Measurements from ENCODE around the gene HCFC1R1. TPM values are rescaled to one million over a fixed set of nuclear protein-coding genes. Genes with fewer than 3 reads are reported as not detected.

Gene HCFC1R1
- polyA plus RNA-seq, 3 donors, result 16.7 to 27.1 (median 19.9) TPM

DNA sequence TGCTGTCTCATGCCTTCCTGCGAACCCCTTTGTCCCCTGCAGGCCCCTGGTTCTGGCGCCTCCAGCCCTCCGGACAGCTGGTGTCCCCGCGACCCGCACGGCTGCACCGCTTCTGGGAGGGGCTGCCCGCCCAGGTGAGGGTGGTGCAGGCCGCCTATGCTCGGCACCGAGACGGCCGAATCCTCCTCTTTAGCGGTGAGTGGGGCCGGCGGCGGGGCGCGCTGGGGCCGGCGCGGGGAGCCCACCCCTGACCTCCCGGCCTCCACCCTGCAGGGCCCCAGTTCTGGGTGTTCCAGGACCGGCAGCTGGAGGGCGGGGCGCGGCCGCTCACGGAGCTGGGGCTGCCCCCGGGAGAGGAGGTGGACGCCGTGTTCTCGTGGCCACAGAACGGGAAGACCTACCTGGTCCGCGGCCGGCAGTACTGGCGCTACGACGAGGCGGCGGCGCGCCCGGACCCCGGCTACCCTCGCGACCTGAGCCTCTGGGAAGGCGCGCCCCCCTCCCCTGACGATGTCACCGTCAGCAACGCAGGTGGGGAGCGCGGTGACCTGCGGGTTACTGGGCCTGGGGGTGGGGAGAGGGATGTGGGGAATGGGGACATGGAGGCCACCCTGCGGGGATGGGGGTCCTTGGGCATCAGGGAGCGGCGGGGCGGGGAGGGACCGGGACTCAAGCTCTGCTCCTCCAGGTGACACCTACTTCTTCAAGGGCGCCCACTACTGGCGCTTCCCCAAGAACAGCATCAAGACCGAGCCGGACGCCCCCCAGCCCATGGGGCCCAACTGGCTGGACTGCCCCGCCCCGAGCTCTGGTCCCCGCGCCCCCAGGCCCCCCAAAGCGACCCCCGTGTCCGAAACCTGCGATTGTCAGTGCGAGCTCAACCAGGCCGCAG, 34.6 kb upstream of the HCFC1R1 start:
- Histone ChIP-seq H3K27ac (ENCODE audit: low read depth in 1 of 2, low read length in 2 of 2) (peak overlapping the region in 1 of 2 donors; percentile 72), H3K4me2 (replicated peaks; ENCODE audit: extremely low read depth, low read length, poor library complexity, severe bottlenecking) (peak overlapping the region; percentile 100), H3K4me3 (replicated peaks in 1 of 3; ENCODE audit: low read depth in 2 of 3, low read length in 3 of 3) (peak overlapping the region; percentile 69 to 88 (median 71)), H2AFZ (ENCODE audit: insufficient read depth, low read depth, low read length, poor library complexity, severe bottlenecking) (peak overlapping the region; percentile 97), H3K79me2 (ENCODE audit: insufficient read depth, low read length) (no peaks in the 10 kb centered on the region), H3K4me1 (ENCODE audit: control insufficient read depth in 1 of 2, insufficient read depth in 2 of 2, low read length in 2 of 2) (peaks cover 69 to 81% of the 10 kb centered on the region in 2 donors), H3K27me3 (ENCODE audit: control insufficient read depth in 2 of 2, insufficient read depth in 2 of 2, low read length in 2 of 2) (no peaks in the 10 kb centered on the region), H4K20me1 (ENCODE audit: insufficient read depth, low read length) (no peaks in the 10 kb centered on the region), H3K9me3 (replicated peaks in 1 of 2; ENCODE audit: control insufficient read depth in 1 of 2, insufficient read depth in 1 of 2, low read length in 2 of 2) (no peaks in the 10 kb centered on the region), H3K36me3 (replicated peaks in 1 of 2; ENCODE audit: control insufficient read depth in 1 of 2, insufficient read depth in 2 of 2, low read length in 2 of 2) (no peaks in the 10 kb centered on the region), H3K9ac (ENCODE audit: insufficient read depth, low read length, poor library complexity, severe bottlenecking) (peak overlapping the region; percentile 77)
- H3K4me3 Mint-ChIP-seq, result peak overlapping the region; percentile 82 to 89
- peaks cover 61% of the 10 kb centered on the region for H3K4me1 Mint-ChIP-seq
- H3K27ac Mint-ChIP-seq, result peak overlapping the region in 3 of 7 donors; percentile 54 to 63 (median 58)
- TF ChIP-seq, protein P1, sequence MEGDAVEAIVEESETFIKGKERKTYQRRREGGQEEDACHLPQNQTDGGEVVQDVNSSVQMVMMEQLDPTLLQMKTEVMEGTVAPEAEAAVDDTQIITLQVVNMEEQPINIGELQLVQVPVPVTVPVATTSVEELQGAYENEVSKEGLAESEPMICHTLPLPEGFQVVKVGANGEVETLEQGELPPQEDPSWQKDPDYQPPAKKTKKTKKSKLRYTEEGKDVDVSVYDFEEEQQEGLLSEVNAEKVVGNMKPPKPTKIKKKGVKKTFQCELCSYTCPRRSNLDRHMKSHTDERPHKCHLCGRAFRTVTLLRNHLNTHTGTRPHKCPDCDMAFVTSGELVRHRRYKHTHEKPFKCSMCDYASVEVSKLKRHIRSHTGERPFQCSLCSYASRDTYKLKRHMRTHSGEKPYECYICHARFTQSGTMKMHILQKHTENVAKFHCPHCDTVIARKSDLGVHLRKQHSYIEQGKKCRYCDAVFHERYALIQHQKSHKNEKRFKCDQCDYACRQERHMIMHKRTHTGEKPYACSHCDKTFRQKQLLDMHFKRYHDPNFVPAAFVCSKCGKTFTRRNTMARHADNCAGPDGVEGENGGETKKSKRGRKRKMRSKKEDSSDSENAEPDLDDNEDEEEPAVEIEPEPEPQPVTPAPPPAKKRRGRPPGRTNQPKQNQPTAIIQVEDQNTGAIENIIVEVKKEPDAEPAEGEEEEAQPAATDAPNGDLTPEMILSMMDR (IDR thresholded peaks at IDR 0.05), result no peak
- DNase-seq, result no peak
- peaks cover 0 to 6% (median 3%) of the 10 kb centered on the region in 3 donors for H3K27me3 Mint-ChIP-seq (ENCODE audit: low read depth in 3 of 3)
- WGBS (ENCODE audit: insufficient coverage), result 10% methylated on average over 60 of the region's 77 CpGs
- H3K9me3 Mint-ChIP-seq, result no peaks in the 10 kb centered on the region
- intact Hi-C loops (cut with micrococcal nuclease), result loop anchor here (2.0 to 5.0 kb wide), 2 partner anchors 69 to 70 kb away; no protein-coding TSS in a partner anchor
- peaks cover 11 to 22% of the 10 kb centered on the region in 2 donors for H3K36me3 Mint-ChIP-seq

DNA sequence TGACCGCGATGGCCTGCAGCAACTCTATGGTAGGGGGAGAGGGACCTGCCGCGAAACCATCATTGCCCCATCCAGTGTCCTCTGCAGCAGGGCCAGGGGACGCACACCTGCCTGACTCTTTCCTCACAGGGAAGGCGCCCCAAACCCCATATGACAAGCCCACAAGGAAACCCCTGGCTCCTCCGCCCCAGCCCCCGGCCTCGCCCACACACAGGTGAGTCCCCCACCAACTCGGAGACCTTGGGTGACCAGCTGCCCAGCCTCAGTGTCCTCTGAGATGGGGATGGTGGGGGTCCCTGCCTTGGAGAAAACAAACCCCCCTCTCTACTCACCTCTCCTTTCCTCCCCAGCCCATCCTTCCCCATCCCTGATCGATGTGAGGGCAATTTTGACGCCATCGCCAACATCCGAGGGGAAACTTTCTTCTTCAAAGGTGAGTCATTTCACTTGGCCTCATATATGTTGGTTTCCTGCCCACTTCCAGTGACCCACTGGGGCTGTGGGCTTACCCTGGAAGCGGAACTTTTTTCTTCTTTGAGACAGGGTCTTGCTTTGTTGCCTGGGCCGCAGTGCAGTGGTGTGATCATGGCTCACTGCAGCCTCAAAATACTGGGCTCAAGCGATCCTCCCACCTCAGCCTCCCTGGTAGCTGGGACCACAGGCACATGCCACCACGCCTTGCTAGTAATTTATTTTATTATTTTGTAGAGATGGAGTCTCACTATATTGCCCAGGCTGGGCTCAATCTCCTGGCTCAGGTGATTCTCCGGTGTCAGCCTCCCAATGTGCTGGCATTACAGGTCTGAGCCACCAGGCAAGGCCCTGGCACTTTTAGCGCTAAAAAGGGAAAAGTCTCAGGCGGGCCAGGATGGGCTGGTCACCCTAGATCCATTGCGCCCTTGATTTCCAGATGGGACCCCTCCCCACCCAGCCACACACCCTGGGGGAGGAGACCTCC, 33.7 kb upstream of the HCFC1R1 start:
- H3K4me1 ChIP-seq (ENCODE audit: control insufficient read depth in 1 of 2, insufficient read depth in 2 of 2, low read length in 2 of 2), result peaks cover 74 to 86% of the 10 kb centered on the region in 2 donors
- peak overlapping the region in 1 of 3 experiments; percentile 88 for H3K4me3 ChIP-seq (replicated peaks in 1 of 3; ENCODE audit: low read depth in 2 of 3, low read length in 3 of 3)

More for the DNA sequence above, 33.7 kb upstream of the HCFC1R1 start:
- intact Hi-C loops (cut with micrococcal nuclease), result loop anchor here (2.0 to 5.0 kb wide), 2 partner anchors 70 to 71 kb away; no protein-coding TSS in a partner anchor
- peaks cover 0 to 6% (median 3%) of the 10 kb centered on the region in 3 donors for H3K27me3 Mint-ChIP-seq (ENCODE audit: low read depth in 3 of 3)
- H3K4me2 ChIP-seq (replicated peaks; ENCODE audit: extremely low read depth, low read length, poor library complexity, severe bottlenecking), result peak overlapping the region; percentile 100
- DNase-seq, result no peak
- H4K20me1 ChIP-seq (ENCODE audit: insufficient read depth, low read length), result no peaks in the 10 kb centered on the region
- H3K4me1 Mint-ChIP-seq, result peaks cover 61% of the 10 kb centered on the region
- H3K9ac ChIP-seq (ENCODE audit: insufficient read depth, low read length, poor library complexity, severe bottlenecking), result no peak overlapping the region
- H3K79me2 ChIP-seq (ENCODE audit: insufficient read depth, low read length), result no peaks in the 10 kb centered on the region
- TF ChIP-seq, protein P1 (IDR thresholded peaks at IDR 0.05), result no peak
- H3K9me3 Mint-ChIP-seq, result no peaks in the 10 kb centered on the region
- no peaks in the 10 kb centered on the region for H3K27me3 ChIP-seq (ENCODE audit: control insufficient read depth in 2 of 2, insufficient read depth in 2 of 2, low read length in 2 of 2)
- no peak overlapping the region for H2AFZ ChIP-seq (ENCODE audit: insufficient read depth, low read depth, low read length, poor library complexity, severe bottlenecking)
- no peak overlapping the region for H3K27ac ChIP-seq (ENCODE audit: low read depth in 1 of 2, low read length in 2 of 2)
- 100% methylated on average over 1 of the region's 22 CpGs for WGBS (ENCODE audit: insufficient coverage)
- H3K36me3 ChIP-seq (replicated peaks in 1 of 2; ENCODE audit: control insufficient read depth in 1 of 2, insufficient read depth in 2 of 2, low read length in 2 of 2), result no peaks in the 10 kb centered on the region
- no peaks in the 10 kb centered on the region for H3K9me3 ChIP-seq (replicated peaks in 1 of 2; ENCODE audit: control insufficient read depth in 1 of 2, insufficient read depth in 1 of 2, low read length in 2 of 2)
- peaks cover 11 to 24% of the 10 kb centered on the region in 2 donors for H3K36me3 Mint-ChIP-seq
- H3K27ac Mint-ChIP-seq, result peak overlapping the region in 3 of 7 donors; percentile 12 to 48 (median 13)
- no peak overlapping the region for H3K4me3 Mint-ChIP-seq

Measured in CD14-positive monocyte (primary cell).